Transverse colon (tissue), 4 donors: ENCODE measurements around the gene FOXJ3. TPM values are rescaled to one million over a fixed set of nuclear protein-coding genes. Genes with fewer than 3 reads are reported as not detected.

Source experiments
- DNase-seq: peaks from one replicate; pipeline ENCODE4 v3.0.0-alpha.2; 2019
- H3K27ac ChIP-seq, 4 donors: fragments of 200-600 bp; sonication (generic); 2 replicates each; pipeline ENCODE4 v1.5.1; 2016 to 2018; ENCODE audit warnings: inconsistent platforms in 4 of 4
- H3K27me3 ChIP-seq: fragments of 200-600 bp; sonication (generic); 2 replicates; pipeline ENCODE4 v1.5.1; 2017; ENCODE audit warnings: inconsistent platforms
- H3K36me3 ChIP-seq, 4 donors: fragments of 200-600 bp; sonication (generic); 2 replicates each; pipeline ENCODE4 v1.5.1; 2017 to 2019; ENCODE audit warnings: inconsistent platforms in 4 of 4
- H3K4me1 ChIP-seq, 4 donors: fragments of 200-600 bp; sonication (generic); 2 replicates each; pipeline ENCODE4 v1.5.1; 2017 to 2020; ENCODE audit warnings: inconsistent platforms in 4 of 4
- H3K4me3 ChIP-seq, 4 donors: fragments of 200-600 bp; sonication (generic); 1 replicate in 1 of 4; 2 replicates in 3 of 4; pipeline versions ENCODE4 v1.5.1 to v1.6.1; 2017 to 2019; ENCODE audit warnings: inconsistent platforms in 4 of 4
- H3K9me3 ChIP-seq, 2 donors: fragments of 200-600 bp; sonication (generic); 2 replicates each; pipeline ENCODE4 v1.5.1; 2017 to 2019; ENCODE audit warnings: inconsistent platforms in 2 of 2
- CTCF ChIP-seq, 5 experiments: fragments of 200-600 bp in 3 of 5; fragments of 450-650 bp in 2 of 5; sonication (generic) in 3 of 5; IDR thresholded peaks; 1 replicate in 2 of 5; 2 replicates in 3 of 5; pipeline ENCODE4 v1.5.1; 2016 to 2017; ENCODE audit warnings: antibody characterized with exemption in 5 of 5, inconsistent platforms in 3 of 5, mild to moderate bottlenecking in 2 of 5, moderate library complexity in 1 of 5
- EP300 ChIP-seq: sonication (generic); formaldehyde crosslinking; IDR thresholded peaks from one replicate; pipeline ENCODE4 v1.6.1; 2017; ENCODE audit warnings: antibody characterized with exemption, low read depth
- POLR2A ChIP-seq: fragments of 450-650 bp; IDR thresholded peaks from one replicate; pipeline ENCODE4 v1.6.1; 2016; ENCODE audit warnings: antibody characterized with exemption, mild to moderate bottlenecking, moderate library complexity
- POLR2AphosphoS5 ChIP-seq, 3 donors: sonication (generic); formaldehyde crosslinking; IDR thresholded peaks; one replicate each; pipeline ENCODE4 v1.6.1; 2016; ENCODE audit warnings: antibody characterized with exemption in 3 of 3
- WGBS, 2 donors: methylation state at CpG; one replicate each; pipeline ENCODE4 v1.1.5; 2018; ENCODE audit warnings: low coverage in 1 of 2; 5-methylcytosine and 5-hydroxymethylcytosine counted together
- in situ Hi-C, 4 donors: fragments of 200-750 bp; cut with MboI; loops; one replicate each; pipeline versions ENCODE4 v1.15.0 to v1.15.1; 2017; ENCODE audit warnings: low sequenced_read_pairs in 3 of 4, low pct_ligation_motif_present in 1 of 4, low pct_unique_long_range_greater_than_20kb in 1 of 4
- intact Hi-C: fragments of 100-400 bp; cut with DNase I; formaldehyde crosslinking; loops from one replicate; pipeline ENCODE4 v1.15.1; 2023; ENCODE audit warnings: low total_unique reads
- total RNA-seq, 4 donors: library from RNA; depleted of rRNA; stranded (reverse); fragments of >200 nt; gene quantifications; one replicate each; pipeline ENCODE4 v1.1.0, GENCODE V29; 2016

FOXJ3 gene
- 10 to 100 TPM; 18.5 to 62.1 (median 38.6) TPM for total RNA-seq

GRCh38 chr1:42335050-42335808 lies at the start of gene FOXJ3:
FOXJ3 (minus strand) TSS chr1:42335235; CDS start chr1:42311093, 24,142 bp downstream.
- peak within 1 kb of the TSS; percentile 80 to 100 (median 93) for H3K4me3 ChIP-seq
- intact Hi-C loops (loop anchor here (10.0 kb wide), 1 partner anchor 430 kb away; the partner anchor contains the start of genes C1orf50 and P3H1), in situ Hi-C loops (loop anchor here (10.0 to 25.0 kb wide), 4 partner anchors 327 to 430 kb away; partner anchors contain the start of genes C1orf50 (in 3 of the 4), P3H1 (in 3 of the 4), CLDN19 (in 1 of the 4) and PPIH (in 1 of the 4))
- DNase-seq = peak; percentile 94
- TF ChIP-seq EP300 = no peak
- TF ChIP-seq POLR2A = peak; percentile 81
- peak in 1 of 5 experiments; percentile 28 for TF ChIP-seq CTCF (IDR thresholded peaks at IDR 0.05)
- peak; percentile 61 to 96 (median 94) for TF ChIP-seq POLR2AphosphoS5 (IDR thresholded peaks at IDR 0.05)
- peak within 1 kb of the TSS; percentile 95 to 99 (median 96) for H3K27ac ChIP-seq
- 0% methylated on average over 27 of the region's 79 CpGs; no CpG with 5 or more reads in 1 of the 2 donors for WGBS, 2 donors
- H3K9me3 ChIP-seq = no peaks in the 10 kb centered on the region
- no peaks in the 10 kb centered on the region for H3K27me3 ChIP-seq
- peaks cover 4 to 62% (median 35%) of the 10 kb centered on the region in 4 donors for H3K4me1 ChIP-seq
- H3K36me3 ChIP-seq = no peaks in the 10 kb centered on the region

- Histone ChIP-seq H3K36me3 (no peaks in the 10 kb centered on the region), H3K4me1 (peaks cover 0 to 17% (median 11%) of the 10 kb centered on the region in 4 donors), H3K27me3 (peaks cover 12% of the 10 kb centered on the region), H3K9me3 (no peaks in the 10 kb centered on the region), H3K27ac (peak overlapping the region; percentile 51 to 75 (median 69)), H3K4me3 (peak overlapping the region; percentile 39 to 69 (median 62))
- DNase-seq = no peak
- no peak for TF ChIP-seq POLR2A
- in situ Hi-C loops = no loop called here
- WGBS, 2 donors = 12 to 18% methylated on average over 5 to 8 of the region's 8 CpGs
- intact Hi-C loops = no loop called here
Observed at GRCh38 chr1:42381280-42381673, 46.2 kb upstream of the FOXJ3 start.

- H3K4me3 ChIP-seq = peak within 1 kb of the TSS; percentile 56 to 69 (median 62)
- no peaks in the 10 kb centered on the region for H3K36me3 ChIP-seq
- peak within 1 kb of the TSS; percentile 51 to 75 (median 73) for H3K27ac ChIP-seq
- WGBS, 2 donors = 1% methylated on average over 73 of the region's 101 CpGs; no CpG with 5 or more reads in 1 of the 2 donors
- TF ChIP-seq EP300 (no peak), POLR2A (no peak), CTCF (IDR thresholded peaks at IDR 0.05) (no peak), POLR2AphosphoS5 (IDR thresholded peaks at IDR 0.05) (no peak)
- no peaks in the 10 kb centered on the region for H3K9me3 ChIP-seq
- peaks cover 0 to 17% (median 11%) of the 10 kb centered on the region in 4 donors for H3K4me1 ChIP-seq
- H3K27me3 ChIP-seq = peaks cover 12% of the 10 kb centered on the region
- intact Hi-C loops (no loop called here), in situ Hi-C loops (no loop called here)
- DNase-seq = peak; percentile 69
Observed at GRCh38 chr1:42380586-42381279, 45.7 kb upstream of the FOXJ3 start, which contains the start of gene RIMKLA. RIMKLA (plus strand) TSS chr1:42380792; CDS start chr1:42380935, 143 bp downstream.

- Histone ChIP-seq H3K27me3 (peaks cover 12% of the 10 kb centered on the region), H3K9me3 (no peaks in the 10 kb centered on the region), H3K4me3 (peak overlapping the region; percentile 56 to 69 (median 62)), H3K27ac (peak overlapping the region; percentile 43 to 75 (median 73)), H3K36me3 (no peaks in the 10 kb centered on the region), H3K4me1 (peaks cover 0 to 17% (median 11%) of the 10 kb centered on the region in 4 donors)
- DNase-seq = no peak
- 4 to 27% methylated on average over 2 to 19 of the region's 34 CpGs for WGBS, 2 donors
- TF ChIP-seq POLR2AphosphoS5 (IDR thresholded peaks at IDR 0.05) (no peak), CTCF (IDR thresholded peaks at IDR 0.05) (no peak), EP300 (no peak), POLR2A (no peak)
- intact Hi-C loops (no loop called here), in situ Hi-C loops (no loop called here)
Observed at GRCh38 chr1:42379794-42380585, 45.0 kb upstream of the FOXJ3 start.
